OCI-LY7 (cell line): ENCODE results near the gene IGLL5. TPM values are rescaled to one million over a fixed set of nuclear protein-coding genes. Genes with fewer than 3 reads are reported as not detected.
A peak's percentile ranks its signal among the peaks of the same experiment; 100 is the strongest.

ENCODE experiments used
- BruUV-seq: library from RNA; stranded (reverse); fragments of 400-500 nt; replicated peaks from 2 replicates; lab custom pipeline; 2021; lab: Mats Ljungman, UMichigan
- CTCF ChIA-PET: fragments of 300-600 bp; sonication (Branson Sonifier 250); formaldehyde crosslinking; loops from one replicate; lab custom pipeline; 2022; ENCODE audit warnings: antibody characterized with exemption; ENCODE audit not compliant: unreplicated experiment; lab: Charles Lee
- POLR2A ChIA-PET: fragments of 300-600 bp; sonication (Branson Sonifier 250); formaldehyde crosslinking; loops from one replicate; lab custom pipeline; 2022; ENCODE audit warnings: antibody characterized with exemption; lab: Charles Lee
- DNase-seq: peaks from one replicate; pipeline ENCODE4 v3.0.0-alpha.2; 2015; ENCODE audit warnings: low spot score
- H2AFZ ChIP-seq: fragments of 200-600 bp; sonication (generic), shearing (Covaris generic); 2 replicates; pipeline ENCODE4 v1.6.1; 2014; ENCODE audit warnings: mild to moderate bottlenecking, antibody characterized with exemption, low read length, moderate library complexity
- H3K27ac ChIP-seq: fragments of 200-600 bp; sonication (generic); 2 replicates; pipeline ENCODE4 v1.5.1; 2014; ENCODE audit warnings: mixed run types, low read depth, mild to moderate bottlenecking, moderate library complexity, low read length, inconsistent platforms; ENCODE audit not compliant: poor library complexity, severe bottlenecking
- H3K36me3 ChIP-seq: fragments of 200-600 bp; sonication (generic); 2 replicates; pipeline ENCODE4 v1.6.1; 2014; ENCODE audit warnings: mild to moderate bottlenecking, antibody characterized with exemption, low read length, moderate library complexity, mixed read lengths; ENCODE audit not compliant: insufficient read depth
- H3K4me1 ChIP-seq: fragments of 200-600 bp; sonication (generic); 2 replicates; pipeline ENCODE4 v1.5.1; 2014; ENCODE audit warnings: mild to moderate bottlenecking, low read length; ENCODE audit not compliant: insufficient read depth, poor library complexity, severe bottlenecking
- H3K4me2 ChIP-seq: fragments of 200-600 bp; sonication (generic); 2 replicates; pipeline ENCODE4 v1.6.1; 2014; ENCODE audit warnings: mild to moderate bottlenecking, low read length
- H3K4me3 ChIP-seq: fragments of 200-600 bp; sonication (generic); 2 replicates; pipeline ENCODE4 v1.5.1; 2014; ENCODE audit warnings: mild to moderate bottlenecking, low read depth, low read length; ENCODE audit not compliant: poor library complexity, severe bottlenecking
- H3K79me2 ChIP-seq: fragments of 200-600 bp; sonication (generic); 2 replicates; pipeline ENCODE4 v1.6.1; 2016; ENCODE audit warnings: low read depth, mild to moderate bottlenecking, low read length, moderate library complexity, mixed read lengths; ENCODE audit not compliant: insufficient read depth
- H3K9me2 ChIP-seq: fragments of 200-600 bp; sonication (generic); 2 replicates; pipeline ENCODE4 v1.6.1; 2016; ENCODE audit warnings: mild to moderate bottlenecking, low read length, mixed read lengths; ENCODE audit not compliant: insufficient read depth
- H3K9me3 ChIP-seq: fragments of 200-600 bp; sonication (generic); 2 replicates; pipeline ENCODE4 v1.6.1; 2014; ENCODE audit warnings: mild to moderate bottlenecking, mixed run types, low read length, mixed read lengths
- H4K20me1 ChIP-seq: fragments of 200-600 bp; sonication (generic); 2 replicates; pipeline ENCODE4 v1.6.1; 2014; ENCODE audit warnings: mild to moderate bottlenecking, antibody characterized with exemption, low read length, moderate library complexity, mixed read lengths; ENCODE audit not compliant: insufficient read depth
- EZH2phosphoT487 ChIP-seq: fragments of 200-600 bp; sonication (generic); IDR thresholded peaks from 2 replicates; pipeline ENCODE4 v1.6.1; 2018; ENCODE audit warnings: low read depth, borderline replicate concordance, mild to moderate bottlenecking, mixed run types, antibody characterized with exemption, low read length, moderate library complexity, mixed read lengths
- intact Hi-C: fragments of 100-400 bp; cut with micrococcal nuclease; formaldehyde crosslinking; loops from one replicate; pipeline ENCODE4 v1.10.0; 2022; ENCODE audit not compliant: unreplicated experiment
- total RNA-seq, 2 experiments: library from RNA; depleted of rRNA in 1 of 2; stranded (reverse); fragments of >200 nt in 1 of 2; shearing (Covaris generic) in 1 of 2; gene quantifications; 2 replicates each; pipeline ENCODE4 v1.2.3, GENCODE V29; 2014 to 2022
- TF ChIP-seq, protein P1 (sequence below): fragments of 200-600 bp; sonication (generic); conservative IDR thresholded peaks from 2 replicates; pipeline ENCODE4 v1.5.1; 2014; ENCODE audit warnings: mild to moderate bottlenecking, antibody characterized with exemption, low read length, moderate library complexity, mixed read lengths

The IGLL5 gene
- total RNA-seq, 2 experiments from 2014 or later: 219 to 364 TPM

DNA sequence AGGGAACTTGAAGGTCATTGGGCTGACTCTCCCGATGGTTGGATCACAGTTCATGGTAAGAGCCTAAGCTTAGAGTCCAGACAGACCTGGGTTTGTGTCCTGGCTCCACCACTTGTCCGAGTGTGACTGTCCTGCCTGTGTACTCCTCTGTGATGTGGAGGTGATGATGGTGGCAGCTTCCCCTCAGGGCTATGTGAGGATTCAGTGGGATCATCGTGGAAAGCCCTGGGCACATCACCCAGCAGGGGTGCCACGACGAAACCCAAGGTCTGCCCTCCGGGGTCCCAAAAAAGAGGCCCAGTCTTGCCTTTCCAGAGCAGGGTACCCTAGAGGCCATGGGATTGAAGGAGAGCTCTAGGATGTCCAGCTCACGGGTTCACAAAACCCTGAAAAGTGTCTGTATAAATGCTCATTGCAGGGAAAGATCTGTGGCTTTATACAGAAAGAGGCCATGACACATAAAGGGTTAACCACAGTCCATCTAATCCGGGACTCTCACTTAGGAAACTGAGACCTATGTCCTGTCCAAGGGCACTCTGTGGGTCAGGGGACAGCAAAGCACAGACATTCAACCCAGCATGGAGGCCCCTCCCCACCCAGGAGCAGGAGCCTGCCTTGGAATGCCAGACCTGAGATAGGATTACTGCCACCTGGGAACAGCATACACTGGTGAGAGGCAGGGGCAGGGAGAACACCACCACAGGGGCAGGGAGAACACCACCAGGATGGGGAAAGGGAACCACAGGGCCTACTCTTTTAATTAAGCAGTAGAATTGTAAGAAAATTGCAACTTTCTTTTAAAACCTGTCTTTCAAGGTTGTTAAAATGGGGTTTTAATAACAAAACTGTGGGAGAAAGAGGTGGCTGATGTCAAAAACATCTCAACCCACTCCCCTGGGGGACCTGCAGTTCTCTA lies 51.3 kb downstream of the IGLL5 start:
- Histone ChIP-seq H3K36me3 (no peaks in the 10 kb centered on the region), H3K4me3 (peak overlapping the region; percentile 6), H3K9me2 (no peaks in the 10 kb centered on the region), H3K27ac (peak overlapping the region; percentile 90), H3K4me2 (peak overlapping the region; percentile 63), H2AFZ (no peak overlapping the region), H3K79me2 (no peaks in the 10 kb centered on the region), H3K9me3 (no peaks in the 10 kb centered on the region), H3K4me1 (peaks cover 98% of the 10 kb centered on the region), H4K20me1 (no peaks in the 10 kb centered on the region)
- POLR2A ChIA-PET: interaction anchor here (0.5 to 17.9 kb wide), 8 partner anchors 8 to 55 kb away, joined by 3 to 308 read pairs (median 6); partner anchors contain the start of gene IGLL5
- no peak for DNase-seq
- CTCF ChIA-PET: interaction anchor here (0.9 to 2.1 kb wide), 4 partner anchors 8 to 55 kb away, joined by 3 to 8 read pairs (median 3); no protein-coding TSS in a partner anchor
- TSS peak; percentile 92 for BruUV-seq
- no peak for TF ChIP-seq EZH2phosphoT487
- TF ChIP-seq, protein P1, sequence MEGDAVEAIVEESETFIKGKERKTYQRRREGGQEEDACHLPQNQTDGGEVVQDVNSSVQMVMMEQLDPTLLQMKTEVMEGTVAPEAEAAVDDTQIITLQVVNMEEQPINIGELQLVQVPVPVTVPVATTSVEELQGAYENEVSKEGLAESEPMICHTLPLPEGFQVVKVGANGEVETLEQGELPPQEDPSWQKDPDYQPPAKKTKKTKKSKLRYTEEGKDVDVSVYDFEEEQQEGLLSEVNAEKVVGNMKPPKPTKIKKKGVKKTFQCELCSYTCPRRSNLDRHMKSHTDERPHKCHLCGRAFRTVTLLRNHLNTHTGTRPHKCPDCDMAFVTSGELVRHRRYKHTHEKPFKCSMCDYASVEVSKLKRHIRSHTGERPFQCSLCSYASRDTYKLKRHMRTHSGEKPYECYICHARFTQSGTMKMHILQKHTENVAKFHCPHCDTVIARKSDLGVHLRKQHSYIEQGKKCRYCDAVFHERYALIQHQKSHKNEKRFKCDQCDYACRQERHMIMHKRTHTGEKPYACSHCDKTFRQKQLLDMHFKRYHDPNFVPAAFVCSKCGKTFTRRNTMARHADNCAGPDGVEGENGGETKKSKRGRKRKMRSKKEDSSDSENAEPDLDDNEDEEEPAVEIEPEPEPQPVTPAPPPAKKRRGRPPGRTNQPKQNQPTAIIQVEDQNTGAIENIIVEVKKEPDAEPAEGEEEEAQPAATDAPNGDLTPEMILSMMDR: no peak
- intact Hi-C loops: loop anchor here (10.0 kb wide), 3 partner anchors 734 to 894 kb away; partner anchors contain the start of genes VPREB3 and ZNF70

DNA sequence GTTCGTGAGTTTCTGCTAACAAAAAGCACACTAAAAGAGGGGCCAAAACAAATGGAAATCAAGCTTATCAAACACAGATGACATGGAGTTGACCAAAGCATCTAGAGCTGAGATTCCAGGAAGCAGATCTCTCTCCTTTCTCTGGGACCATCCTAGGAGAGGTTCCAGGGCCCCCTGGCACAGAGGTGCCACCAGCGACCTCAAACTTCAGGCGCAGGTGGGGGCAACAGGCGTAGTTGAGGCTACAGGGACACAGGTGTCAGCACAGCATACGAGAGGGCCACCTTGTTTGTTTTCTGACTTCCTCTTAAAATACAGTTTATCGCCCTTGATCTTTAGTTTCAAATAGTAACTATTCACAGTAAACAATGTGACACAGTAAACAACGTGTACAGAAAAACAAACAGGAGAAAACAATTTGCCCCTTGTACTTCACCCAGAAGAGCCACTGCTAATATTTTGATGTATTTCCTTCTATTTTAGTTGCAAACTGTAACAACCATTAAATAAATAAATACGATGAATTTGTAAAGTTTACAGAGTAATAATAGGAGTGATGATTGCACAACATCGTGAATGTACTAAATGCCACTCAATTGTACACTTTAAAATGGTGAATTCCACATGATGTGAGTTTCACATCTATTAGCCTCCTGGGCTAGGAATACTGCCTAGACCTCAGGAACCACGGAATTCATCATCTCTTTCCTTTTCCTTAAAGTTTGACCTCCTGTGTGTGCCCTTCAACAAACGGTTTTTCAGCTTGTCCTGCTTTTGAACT lies 52.2 kb downstream of the IGLL5 start:
- Histone ChIP-seq H4K20me1 (no peaks in the 10 kb centered on the region), H3K27ac (peak overlapping the region; percentile 90), H3K4me1 (peaks cover 98% of the 10 kb centered on the region), H3K9me2 (no peaks in the 10 kb centered on the region), H3K9me3 (no peaks in the 10 kb centered on the region), H2AFZ (no peak overlapping the region), H3K79me2 (no peaks in the 10 kb centered on the region), H3K36me3 (no peaks in the 10 kb centered on the region), H3K4me2 (peak overlapping the region; percentile 63), H3K4me3 (peak overlapping the region; percentile 6)
- intact Hi-C loops: loop anchor here (10.0 kb wide), 3 partner anchors 735 to 895 kb away; partner anchors contain the start of genes VPREB3 and ZNF70
- ChIA-PET POLR2A (interaction anchor here (1.0 to 17.9 kb wide), 4 partner anchors 9 to 55 kb away, joined by 4 to 308 read pairs (median 10); partner anchors contain the start of gene IGLL5), CTCF (interaction anchor here (5.5 kb wide), 1 partner anchor 55 kb away, joined by 41 read pairs; no protein-coding TSS in a partner anchor)
- DNase-seq: peak; percentile 89
- TSS peak; percentile 47 for BruUV-seq
- TF ChIP-seq, protein P1: no peak
- no peak for TF ChIP-seq EZH2phosphoT487
